BJ (cell line): ENCODE results near the gene CNFN. TPM values are rescaled to one million over a fixed set of nuclear protein-coding genes. Genes with fewer than 3 reads are reported as not detected.

Source experiments
- CTCF ChIA-PET: fragments of 350-600 bp; formaldehyde crosslinking; extraction: SDS; loops from one replicate; lab custom pipeline; 2021; ENCODE audit warnings: antibody characterized with exemption, inconsistent platforms; lab: Yijun Ruan, JAX
- POLR2A ChIA-PET: fragments of 300-600 bp; sonication (Branson Sonifier 250); formaldehyde crosslinking; extraction: SDS; loops from one replicate; lab custom pipeline; 2021; ENCODE audit warnings: antibody characterized with exemption; lab: Charles Lee
- DNase-seq: peaks from one replicate; pipeline ENCODE4 v3.0.0-alpha.2; 2011; ENCODE audit warnings: low read depth
- H3K27me3 ChIP-seq: 2 replicates; pipeline ENCODE4 v1.6.0; 2011; ENCODE audit warnings: low read length; ENCODE audit not compliant: control insufficient read depth, insufficient read depth
- H3K36me3 ChIP-seq: 2 replicates; pipeline ENCODE4 v1.5.1; 2011; ENCODE audit warnings: low read length; ENCODE audit not compliant: control insufficient read depth, insufficient read depth
- H3K4me3 ChIP-seq: 2 replicates; pipeline ENCODE4 v1.5.1; 2011; ENCODE audit warnings: low read depth, mild to moderate bottlenecking, control low read depth, low read length
- CTCF ChIP-seq: IDR thresholded peaks from 2 replicates; pipeline ENCODE4 v1.5.1; 2011; ENCODE audit warnings: low read depth, mild to moderate bottlenecking, control low read depth, inconsistent platforms, low read length, moderate library complexity; ENCODE audit not compliant: insufficient read depth
- polyA plus RNA-seq: library from polyadenylated mRNA; depleted of rRNA; stranded (reverse); fragments of >200 nt; gene quantifications from 2 replicates; pipeline ENCODE4 v1.2.3, GENCODE V29; 2011

Gene CNFN
- polyA plus RNA-seq, 1 experiment: 0.78 TPM

DNA sequence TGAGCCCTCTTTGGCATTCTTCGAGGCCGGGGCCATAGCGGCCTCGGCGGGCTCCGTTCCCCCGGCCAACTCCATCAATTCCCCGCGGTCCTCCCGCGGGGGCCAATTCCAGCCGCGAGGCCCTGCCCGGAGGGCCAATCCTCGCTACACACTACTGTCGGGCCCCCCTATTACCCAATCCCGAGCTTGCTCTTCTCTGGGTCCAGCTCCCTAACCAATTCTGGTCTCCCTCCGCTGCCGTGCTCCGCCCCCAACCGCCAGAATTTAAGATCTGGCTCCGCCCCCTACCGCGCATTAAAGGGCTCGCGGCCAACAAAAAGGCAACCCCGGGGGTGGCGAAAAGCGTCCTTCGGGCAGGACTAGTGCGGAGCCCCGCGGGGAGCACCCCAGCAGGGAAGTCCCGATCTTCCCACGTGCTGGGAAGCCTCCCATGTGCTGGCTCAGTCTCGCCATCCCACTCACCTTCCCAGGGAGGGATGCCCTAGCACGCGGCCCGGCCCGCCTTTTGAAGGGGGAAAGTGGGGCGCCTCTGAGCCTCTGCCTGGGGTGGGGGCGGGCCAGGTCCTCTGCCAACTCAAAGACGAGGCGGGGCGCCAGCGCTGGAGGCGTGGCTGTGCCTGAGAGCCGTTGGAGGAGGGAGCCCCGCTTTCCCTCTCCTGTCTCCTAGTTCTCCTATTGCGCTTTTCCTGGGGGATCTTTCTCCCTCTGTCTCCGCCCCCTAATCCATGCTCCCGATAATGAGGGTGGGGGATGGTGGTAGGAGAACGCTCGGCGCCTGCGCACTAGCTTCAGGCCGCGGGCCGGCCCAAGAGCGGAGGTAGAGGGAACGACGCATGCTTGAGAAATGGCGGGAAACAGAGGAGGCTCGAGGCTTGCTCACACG is 33.6 kb upstream of the CNFN start:
- no peaks in the 10 kb centered on the region for H3K36me3 ChIP-seq
- peak overlapping the region; percentile 62 for H3K4me3 ChIP-seq
- CTCF ChIA-PET: interaction anchor here (0.5 to 2.7 kb wide), 9 partner anchors 10 to 675 kb away, joined by 3 to 15 read pairs (median 4); no protein-coding TSS in a partner anchor
- POLR2A ChIA-PET: no interaction called here
- DNase-seq: peak; percentile 54
- no peaks in the 10 kb centered on the region for H3K27me3 ChIP-seq
- TF ChIP-seq CTCF: no peak

DNA sequence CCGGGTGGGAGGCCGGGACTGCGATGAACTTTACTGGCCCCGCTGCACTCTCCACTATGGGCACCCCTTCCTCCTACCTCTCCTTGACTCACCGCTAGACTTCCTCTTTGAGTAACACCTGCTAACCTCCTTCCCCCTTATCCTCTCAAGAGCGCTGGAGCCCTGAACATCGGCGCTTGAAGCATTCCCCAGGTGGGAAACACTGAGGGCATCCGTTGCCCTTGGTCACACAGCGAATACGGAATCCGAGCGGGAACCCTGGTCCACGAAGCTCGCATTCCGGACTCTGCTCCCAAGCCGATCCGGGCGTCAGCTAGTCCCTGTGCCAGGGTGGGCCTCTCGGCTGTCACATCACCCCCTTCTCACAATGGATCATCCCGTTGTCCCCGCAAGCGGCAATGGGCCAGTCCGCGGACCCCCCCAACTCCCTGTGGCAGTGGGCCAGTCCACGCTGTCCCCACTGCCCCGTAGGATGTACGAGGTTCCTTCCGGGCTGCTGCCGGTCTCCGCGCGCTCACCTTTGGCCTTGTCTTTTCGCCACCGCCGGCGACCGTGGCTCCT is 32.9 kb upstream of the CNFN start:
- CTCF ChIA-PET: interaction anchor here (1.0 to 2.7 kb wide), 6 partner anchors 9 to 314 kb away, joined by 3 to 15 read pairs (median 4); no protein-coding TSS in a partner anchor
- no peaks in the 10 kb centered on the region for H3K36me3 ChIP-seq
- H3K4me3 ChIP-seq: peak overlapping the region; percentile 62
- no peaks in the 10 kb centered on the region for H3K27me3 ChIP-seq
- POLR2A ChIA-PET: no interaction called here
- DNase-seq: no peak
- no peak for TF ChIP-seq CTCF

GRCh38 chr19:42422092-42422900 is 32.2 kb upstream of the CNFN start:
- ChIA-PET CTCF (interaction anchor here (1.7 to 3.3 kb wide), 3 partner anchors 12 to 18 kb away, joined by 5 to 15 read pairs (median 9); no protein-coding TSS in a partner anchor), POLR2A (no interaction called here)
- no peak for DNase-seq
- Histone ChIP-seq H3K27me3 (no peaks in the 10 kb centered on the region), H3K36me3 (no peaks in the 10 kb centered on the region), H3K4me3 (peak overlapping the region; percentile 62)
- no peak for TF ChIP-seq CTCF

DNA sequence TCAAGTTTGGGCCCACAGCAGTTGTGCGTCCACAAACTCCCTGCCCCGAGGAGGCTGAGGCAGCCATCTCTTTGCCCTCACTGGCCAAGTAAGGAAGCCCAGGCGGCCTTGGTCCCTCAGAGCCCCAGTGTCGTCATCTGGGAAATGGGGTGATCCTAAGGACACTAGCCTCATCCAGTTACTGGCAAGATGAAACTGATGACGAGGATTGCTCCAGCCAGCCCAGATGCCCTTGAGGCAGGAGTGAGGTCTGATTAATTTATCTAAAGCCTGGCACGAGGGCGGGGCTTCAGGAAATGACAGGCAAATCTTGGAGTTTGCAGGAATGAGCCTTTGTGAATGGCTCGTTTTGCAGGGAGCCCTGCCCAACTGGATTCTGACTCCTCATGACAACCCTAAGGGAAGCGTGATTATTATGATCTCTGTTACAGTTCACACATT is 31.5 kb upstream of the CNFN start:
- ChIA-PET POLR2A (no interaction called here), CTCF (interaction anchor here (1.2 to 3.3 kb wide), 2 partner anchors 13 to 29 kb away, joined by 3 to 9 read pairs; no protein-coding TSS in a partner anchor)
- no peaks in the 10 kb centered on the region for H3K36me3 ChIP-seq
- TF ChIP-seq CTCF: no peak
- no peaks in the 10 kb centered on the region for H3K27me3 ChIP-seq
- DNase-seq: no peak
- H3K4me3 ChIP-seq: no peak overlapping the region
